Measurements from ENCODE around the gene ATP11A.

Gene ATP11A

GRCh38 chr13:112726016-112726767, 36.4 kb downstream of the ATP11A start:
- no peak for DNase-seq

DNA sequence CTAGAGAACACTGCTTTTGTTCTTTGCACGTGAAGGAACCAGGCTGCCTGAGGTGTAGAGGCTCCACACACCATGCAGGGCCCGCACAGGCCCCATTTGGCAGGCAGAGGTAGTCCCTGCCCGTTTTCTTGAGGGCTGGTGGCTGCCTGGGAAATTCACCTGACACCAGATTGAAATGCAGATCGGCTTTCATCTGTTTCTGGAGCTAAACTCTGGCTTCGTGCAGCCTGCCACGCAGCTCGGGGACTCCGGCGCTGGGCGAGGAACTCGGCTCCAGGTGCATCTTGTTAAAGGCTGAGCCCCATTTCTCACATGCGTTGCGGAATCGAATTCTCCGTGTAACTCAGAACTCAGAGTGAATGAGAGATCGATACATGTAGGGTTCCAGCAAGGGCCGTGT, 37.7 kb downstream of the ATP11A start:
- DNase-seq = no peak

DNA sequence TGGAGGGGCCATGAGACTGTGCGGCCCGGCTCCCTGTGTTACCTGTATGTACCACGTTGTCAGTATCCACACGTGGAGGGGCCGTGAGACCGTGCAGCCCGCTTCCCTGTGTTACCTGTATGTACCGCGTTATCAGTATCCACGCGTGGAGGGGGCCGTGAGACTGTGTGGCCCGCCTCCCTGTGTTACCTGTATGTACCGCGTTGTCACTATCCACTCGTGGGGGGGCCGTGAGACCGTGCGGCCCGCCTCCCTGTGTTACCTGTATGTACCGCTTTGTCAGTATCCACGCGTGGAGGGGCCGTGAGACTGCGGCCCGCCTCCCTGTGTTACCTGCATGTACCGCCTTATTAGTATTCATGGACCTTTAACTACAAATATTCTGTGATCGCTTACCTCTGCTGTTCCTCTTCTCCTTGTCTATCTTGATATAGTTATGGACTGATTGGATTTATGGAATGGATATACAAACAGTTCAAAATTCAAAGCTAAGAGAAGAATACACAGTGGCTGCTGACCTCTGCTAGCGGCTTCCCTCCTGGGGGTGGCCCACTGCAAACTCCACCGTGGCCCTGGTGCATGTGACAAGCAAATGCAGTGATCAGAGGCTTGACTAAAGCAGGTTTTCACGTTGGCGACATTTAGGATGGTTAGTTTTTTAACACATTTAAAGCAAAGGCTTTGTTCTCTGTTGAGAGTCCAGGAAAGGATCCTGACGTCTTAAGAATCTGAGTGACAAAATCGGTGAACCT, 38.7 kb downstream of the ATP11A start:
- DNase-seq = no peak

DNA sequence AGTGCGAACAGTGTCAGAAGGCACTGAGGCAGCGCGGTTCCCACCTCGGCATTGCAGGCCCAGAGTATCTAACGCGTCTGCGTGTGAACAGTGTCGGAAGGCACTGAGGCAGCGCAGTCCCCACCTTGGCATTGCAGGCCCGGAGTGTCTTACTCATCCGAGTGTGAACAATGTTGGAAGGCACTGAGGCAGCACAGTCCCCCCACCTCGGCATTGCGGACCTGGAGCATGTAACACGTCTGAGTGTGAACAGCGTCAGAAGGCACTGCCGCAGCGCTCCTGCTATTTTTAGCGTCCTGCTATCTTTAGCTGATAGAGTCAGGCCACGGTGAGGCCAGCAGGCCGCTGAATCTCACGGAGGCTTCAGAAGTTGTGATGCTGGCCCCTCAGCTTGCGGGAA, 39.6 kb downstream of the ATP11A start:
- no peak for DNase-seq

DNA sequence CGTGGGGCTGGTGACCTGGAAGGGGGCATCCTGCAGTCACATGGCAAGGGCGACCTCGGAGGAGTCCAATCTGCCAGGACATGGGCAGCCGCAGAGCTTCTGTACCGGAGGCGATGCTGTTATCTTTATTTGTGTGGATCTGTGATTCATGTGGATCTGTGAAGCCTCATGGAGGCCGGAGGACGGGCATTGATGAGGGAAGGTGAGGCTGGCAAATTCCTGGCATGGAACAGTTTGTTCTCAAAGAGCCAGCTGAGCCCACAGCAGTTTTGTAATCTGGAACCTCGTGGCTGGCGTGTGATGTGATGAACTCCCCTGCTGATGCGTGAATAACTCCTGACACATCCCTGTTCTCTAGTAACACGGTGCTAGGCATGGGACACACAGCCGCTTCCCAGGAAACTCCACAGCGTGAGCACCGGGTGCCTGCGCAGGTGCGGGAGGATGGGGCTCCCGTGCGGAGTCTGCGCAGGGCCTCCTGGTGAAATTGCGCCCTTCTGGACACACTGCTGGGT, 40.4 kb downstream of the ATP11A start:
- DNase-seq = no peak

- no peak for DNase-seq
Observed at GRCh38 chr13:112731667-112732616, 42.1 kb downstream of the ATP11A start.

DNA sequence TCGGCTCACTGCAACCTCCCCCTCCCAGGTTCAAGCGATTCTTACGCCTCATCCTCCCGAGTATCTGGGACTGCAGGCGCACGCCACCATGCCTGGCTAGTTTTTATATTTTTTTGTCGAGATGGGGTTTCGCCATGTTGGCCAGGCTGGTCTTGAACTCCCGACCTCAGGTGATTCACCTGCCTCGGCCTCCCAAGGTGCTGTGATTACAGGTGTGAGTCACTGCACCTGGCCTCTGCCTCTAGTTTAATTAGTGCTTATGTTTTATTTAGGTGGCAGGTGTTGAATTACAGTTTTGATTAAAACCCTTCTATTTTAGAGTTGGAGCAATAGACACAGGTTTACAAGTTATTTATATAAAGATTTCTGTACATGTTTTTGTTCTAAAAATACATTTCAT, 42.8 kb downstream of the ATP11A start:
- DNase-seq = peak; percentile 95

GRCh38 chr13:112733112-112733511, 43.3 kb downstream of the ATP11A start:
- DNase-seq = peak; percentile 95

DNA sequence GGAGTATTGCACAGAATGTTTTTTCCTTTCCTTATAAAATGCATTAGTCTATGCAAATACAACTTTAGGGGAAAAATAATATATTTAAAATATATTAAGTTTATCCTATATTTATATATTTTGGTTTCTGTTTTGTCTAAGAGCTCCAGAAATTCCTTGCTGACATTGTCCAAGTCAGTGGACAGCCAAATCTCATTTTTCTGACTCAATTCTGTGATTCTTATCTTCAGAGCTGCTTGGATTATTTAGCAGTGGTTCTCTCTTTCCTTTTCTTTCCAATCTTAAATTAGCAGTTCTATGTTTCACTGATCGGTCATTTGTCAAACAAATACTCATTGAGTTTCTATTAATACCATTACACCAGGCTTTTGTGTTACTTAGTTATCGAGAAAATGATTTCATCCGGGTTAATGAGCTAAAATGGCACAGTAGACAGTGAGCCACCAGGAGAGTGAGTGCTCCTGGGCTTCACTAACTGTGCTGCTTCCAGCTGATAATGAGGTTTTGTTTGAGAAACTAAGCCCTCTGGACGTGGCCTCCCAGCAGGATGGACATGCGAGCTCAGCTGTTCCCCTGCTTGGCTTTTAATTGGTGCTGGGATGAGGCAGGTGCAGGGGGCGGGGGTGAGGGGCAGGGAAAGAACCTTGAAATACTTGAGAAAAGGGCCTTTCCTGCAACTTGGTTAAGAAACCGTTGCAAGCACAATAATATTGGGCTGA, 44.0 kb downstream of the ATP11A start:
- peak; percentile 88 for DNase-seq

DNA sequence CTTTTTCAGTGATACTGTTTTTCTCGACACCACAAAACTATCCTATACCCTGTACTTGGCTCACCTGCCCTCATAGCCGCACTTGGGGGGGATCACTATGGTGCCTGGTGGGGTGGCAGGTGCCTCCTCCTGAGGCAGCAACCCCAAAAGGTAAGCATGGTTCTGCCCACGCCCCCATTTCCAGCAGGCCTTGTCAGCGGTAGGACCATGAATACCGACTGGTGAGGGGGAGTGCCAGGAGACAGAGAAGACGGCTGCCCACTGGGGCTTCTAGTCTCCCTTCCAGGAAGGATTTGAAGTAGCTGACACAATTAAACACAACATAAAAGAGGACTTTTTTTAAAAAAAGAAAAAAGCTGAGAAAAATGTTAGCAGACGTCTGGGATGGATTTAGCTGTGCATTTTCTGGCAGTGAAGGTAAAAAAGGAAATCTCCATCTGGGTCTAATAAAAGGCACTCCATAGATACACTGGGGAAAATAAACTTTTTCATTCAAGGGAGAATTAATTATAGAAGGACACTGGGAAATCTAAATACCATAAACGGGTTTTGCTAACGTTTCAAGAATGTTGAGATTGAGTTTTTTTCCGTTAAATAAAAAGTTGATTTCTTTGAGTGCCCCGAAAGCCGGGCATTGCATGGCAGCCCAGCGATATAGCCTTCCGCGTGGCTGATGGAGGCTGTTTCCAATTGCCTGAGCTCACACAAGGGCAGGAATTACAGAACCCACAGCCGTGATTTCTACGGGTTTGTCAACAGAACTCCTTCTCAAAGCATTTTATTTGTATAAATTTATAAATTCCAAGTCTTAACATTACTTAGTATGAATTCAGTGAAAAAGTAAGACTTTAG, 45.1 kb downstream of the ATP11A start:
- no peak for DNase-seq

DNA sequence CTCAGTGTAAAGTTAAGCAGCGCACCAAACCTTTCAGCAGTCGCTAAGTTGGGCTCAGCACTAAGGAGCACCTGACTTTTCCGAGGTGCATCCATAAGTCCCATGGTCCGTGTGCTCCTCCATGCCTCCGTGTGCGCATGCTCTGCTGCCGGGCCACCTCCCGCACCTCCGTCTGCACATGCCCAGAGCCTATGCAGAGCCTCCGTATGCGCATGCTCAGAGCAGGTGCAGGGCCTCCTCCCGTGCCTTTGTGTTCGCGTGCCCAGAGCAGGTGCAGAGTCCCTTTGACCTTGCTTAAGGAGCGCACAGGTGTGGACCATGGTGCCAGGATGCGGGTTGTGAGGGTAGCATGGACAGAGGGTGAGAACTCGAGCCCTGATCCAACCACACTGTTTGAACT, 46.0 kb downstream of the ATP11A start:
- DNase-seq = no peak

DNA sequence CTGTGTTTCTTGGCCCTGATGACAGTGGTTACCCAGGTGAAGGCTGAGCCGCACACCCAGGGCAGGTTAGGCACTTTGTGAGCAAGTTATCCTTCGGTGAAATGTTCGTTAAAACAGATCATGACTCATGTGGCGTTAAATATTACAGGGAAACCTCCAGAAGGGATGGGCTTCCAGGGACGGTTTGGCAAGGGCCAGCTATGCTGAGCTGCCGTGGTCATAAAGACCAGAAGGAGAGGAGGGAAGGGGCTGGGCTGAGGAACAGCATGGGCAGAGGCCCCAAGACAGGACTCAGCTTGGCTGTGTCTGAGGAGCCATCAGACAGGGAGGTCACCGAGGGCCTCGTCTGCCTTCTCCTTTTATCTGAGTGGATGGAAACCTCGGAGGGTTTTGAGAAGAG, 47.5 kb downstream of the ATP11A start:
- DNase-seq = no peak

- DNase-seq = no peak
Observed at GRCh38 chr13:112738606-112739005, 48.8 kb downstream of the ATP11A start.

DNA sequence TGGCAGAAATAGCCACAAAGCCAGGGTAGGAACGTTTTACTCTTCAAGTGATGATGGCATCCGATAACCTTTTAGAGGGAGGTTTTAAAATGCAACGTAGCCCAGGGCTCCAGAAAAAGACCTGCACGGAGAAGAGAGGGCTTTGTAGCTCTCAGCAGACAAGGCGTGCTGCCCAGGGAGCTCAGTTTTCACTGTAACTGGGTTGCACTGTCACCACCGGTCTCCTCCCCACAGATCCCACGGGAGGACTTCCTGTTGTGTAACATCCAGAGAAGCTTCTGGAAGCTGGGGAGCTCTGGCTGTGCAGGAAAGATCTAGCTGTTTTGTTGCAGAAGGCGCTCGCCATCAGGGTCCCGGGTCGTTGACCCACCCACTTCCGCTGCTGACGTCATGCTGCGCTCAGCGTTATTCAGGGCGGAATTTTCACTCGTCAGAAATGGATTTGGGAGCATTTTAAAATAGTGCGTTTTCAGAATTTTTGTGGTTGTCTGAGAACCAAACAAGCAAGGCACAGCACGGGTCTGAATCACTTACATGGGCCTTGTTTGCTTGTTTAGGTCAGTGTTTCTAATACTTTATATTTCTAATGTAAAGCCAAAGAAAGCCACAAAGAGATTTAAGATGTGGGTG, 50.8 kb downstream of the ATP11A start:
- DNase-seq = no peak

- DNase-seq = no peak
Observed at GRCh38 chr13:112741185-112741755, 51.4 kb downstream of the ATP11A start.

DNA sequence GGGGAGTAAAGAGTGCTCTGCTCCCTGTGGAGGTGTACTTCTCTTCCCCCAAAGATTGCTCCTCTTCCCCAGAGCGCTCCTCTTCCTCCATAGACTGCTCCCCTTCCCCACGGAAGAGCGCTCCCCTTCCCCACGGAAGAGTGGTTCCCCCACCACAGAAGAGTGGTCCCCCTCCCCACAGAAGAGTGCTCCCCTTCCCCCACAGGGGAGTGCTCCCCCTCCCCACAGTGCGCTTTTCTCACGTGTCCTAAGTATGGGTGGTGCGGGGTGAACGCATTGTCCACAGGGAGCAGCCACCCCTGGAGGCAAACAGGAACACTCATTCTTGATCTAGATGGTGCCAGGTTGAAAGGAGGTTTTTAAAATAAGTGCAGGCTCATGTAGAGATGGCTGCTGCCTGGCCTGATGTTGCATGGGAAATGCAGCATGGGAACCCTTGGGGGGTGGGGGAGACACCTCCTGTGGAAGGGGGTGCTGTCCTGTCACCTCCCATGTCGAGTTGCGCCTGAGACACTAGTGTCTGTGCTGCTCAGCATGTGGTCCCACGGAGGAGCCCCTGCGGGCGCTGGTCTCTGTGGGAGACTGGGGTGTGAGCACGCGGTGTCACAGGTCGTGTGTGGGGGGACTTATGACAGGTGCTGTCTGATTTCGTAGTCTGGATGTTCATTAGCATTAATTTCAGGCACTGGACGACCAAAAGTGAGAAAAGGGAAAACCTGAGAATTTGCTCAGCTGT, 52.2 kb downstream of the ATP11A start:
- no peak for DNase-seq

DNA sequence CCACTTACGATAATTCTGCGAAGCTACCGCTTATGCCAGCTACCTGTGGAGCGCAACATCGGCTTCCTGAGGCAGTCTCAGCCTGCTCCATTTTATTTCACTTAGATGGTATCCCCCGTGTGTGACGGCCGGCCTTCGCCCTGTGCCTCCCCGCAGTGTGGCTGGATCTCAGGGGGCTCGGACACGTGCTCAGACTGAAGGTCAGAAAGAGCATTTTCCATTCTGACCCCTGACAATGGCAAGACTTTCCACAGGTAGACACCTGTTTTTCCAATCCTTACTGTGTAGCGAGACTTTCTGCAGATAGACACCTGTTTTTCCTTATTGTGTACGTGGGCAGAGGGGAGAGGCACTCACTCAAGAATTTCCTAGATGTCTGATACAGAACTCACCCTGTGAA, 52.7 kb downstream of the ATP11A start:
- DNase-seq = no peak

- DNase-seq = no peak
Observed at GRCh38 chr13:112743451-112744167, 53.8 kb downstream of the ATP11A start.
